ENCODE results near the gene GPLD1.
"Not testable (repeated sequence)": the region's sequence is repeated elsewhere in the genome, so short reads cannot be mapped to it uniquely, and the experiment has no call there.

The GPLD1 gene

GRCh38 chr6:24489470-24489869, at the start of gene GPLD1:
Gene GPLD1 (minus strand): TSS chr6:24489578. CDS start chr6:24489511, 67 bp downstream.
- no peak for DNase-seq

GRCh38 chr6:24537771-24538385, 48.5 kb upstream of the GPLD1 start:
- DNase-seq, result no peak

- no peak for DNase-seq
Observed at GRCh38 chr6:24537082-24537699, 47.8 kb upstream of the GPLD1 start.

- no peak for DNase-seq
Observed at GRCh38 chr6:24536466-24536865, 47.1 kb upstream of the GPLD1 start.

- no peak for DNase-seq
Observed at GRCh38 chr6:24535210-24535609, 45.8 kb upstream of the GPLD1 start.

GRCh38 chr6:24534329-24534728, 45.0 kb upstream of the GPLD1 start:
- DNase-seq, result no peak

GRCh38 chr6:24529985-24530384, 40.6 kb upstream of the GPLD1 start:
- no peak for DNase-seq

- no peak for DNase-seq
Observed at GRCh38 chr6:24524805-24525204, 35.4 kb upstream of the GPLD1 start.

GRCh38 chr6:24524329-24524728, 35.0 kb upstream of the GPLD1 start:
- DNase-seq, result no peak

GRCh38 chr6:24522228-24523176, 33.1 kb upstream of the GPLD1 start:
- no peak for DNase-seq

GRCh38 chr6:24520929-24521546, 31.7 kb upstream of the GPLD1 start:
- peak; percentile 72 for DNase-seq

GRCh38 chr6:24517659-24518543, 28.5 kb upstream of the GPLD1 start:
- DNase-seq, result no peak

- no peak for DNase-seq
Observed at GRCh38 chr6:24513602-24514001, 24.2 kb upstream of the GPLD1 start.

GRCh38 chr6:24511976-24512375, 22.6 kb upstream of the GPLD1 start:
- not testable (repeated sequence) for DNase-seq

GRCh38 chr6:24506814-24507520, 17.6 kb upstream of the GPLD1 start:
- no peak for DNase-seq

GRCh38 chr6:24504649-24505586, 15.5 kb upstream of the GPLD1 start:
- DNase-seq, result no peak

- no peak for DNase-seq
Observed at GRCh38 chr6:24504287-24504648, 14.9 kb upstream of the GPLD1 start.

- no peak for DNase-seq
Observed at GRCh38 chr6:24501914-24502313, 12.5 kb upstream of the GPLD1 start.

GRCh38 chr6:24501374-24501773, 12.0 kb upstream of the GPLD1 start:
- DNase-seq, result no peak

- no peak for DNase-seq
Observed at GRCh38 chr6:24500683-24501082, 11.3 kb upstream of the GPLD1 start.

Measured in activated effector memory CD4-positive, alpha-beta T cell treated with anti-CD3 and anti-CD28 coated beads, Interleukin-2, amount 50 U/mL, for 16 hours (primary cell).